ENCODE data around the gene SORL1. TPM values are rescaled to one million over a fixed set of nuclear protein-coding genes. Genes with fewer than 3 reads are reported as not detected.
"Not testable (repeated sequence)": the region's sequence is repeated elsewhere in the genome, so short reads cannot be mapped to it uniquely, and the experiment has no call there.

Gene SORL1
- total RNA-seq, 1 donor from 2014 or later = 38.3 TPM

DNA sequence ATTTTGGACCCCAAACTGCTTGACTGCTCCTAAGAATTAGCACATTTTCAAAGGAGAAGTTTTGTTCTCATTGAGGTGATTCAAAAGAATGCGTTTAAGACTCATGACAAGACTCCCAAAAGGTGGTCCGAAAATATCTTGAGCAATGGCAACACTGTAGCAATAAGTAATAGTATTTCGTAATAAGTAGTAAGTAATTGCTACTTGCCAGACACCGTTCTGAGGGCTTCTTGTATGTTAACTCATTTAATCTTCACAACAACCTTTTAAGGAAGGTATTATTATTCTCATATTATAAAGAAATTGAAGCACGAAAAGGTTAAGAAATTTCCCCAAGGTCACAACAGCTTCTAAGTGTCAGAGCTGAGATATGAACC lies 184.7 kb downstream of the SORL1 start:
- Histone ChIP-seq H3K27ac (no peak overlapping the region), H3K27me3 (no peaks in the 10 kb centered on the region), H3K4me3 (no peak overlapping the region), H3K4me1 (no peaks in the 10 kb centered on the region), H3K36me3 (no peaks in the 10 kb centered on the region), H3K9me3 (no peaks in the 10 kb centered on the region)
- intact Hi-C loops (cut with DNase I) = no loop called here
- TF ChIP-seq POLR2AphosphoS5 (IDR thresholded peaks at IDR 0.05; ENCODE audit: insufficient read depth in 1 of 2, low read depth in 1 of 2) = no peak
- no peak for TF ChIP-seq POLR2A (IDR thresholded peaks at IDR 0.05)
- TF ChIP-seq, protein P1, sequence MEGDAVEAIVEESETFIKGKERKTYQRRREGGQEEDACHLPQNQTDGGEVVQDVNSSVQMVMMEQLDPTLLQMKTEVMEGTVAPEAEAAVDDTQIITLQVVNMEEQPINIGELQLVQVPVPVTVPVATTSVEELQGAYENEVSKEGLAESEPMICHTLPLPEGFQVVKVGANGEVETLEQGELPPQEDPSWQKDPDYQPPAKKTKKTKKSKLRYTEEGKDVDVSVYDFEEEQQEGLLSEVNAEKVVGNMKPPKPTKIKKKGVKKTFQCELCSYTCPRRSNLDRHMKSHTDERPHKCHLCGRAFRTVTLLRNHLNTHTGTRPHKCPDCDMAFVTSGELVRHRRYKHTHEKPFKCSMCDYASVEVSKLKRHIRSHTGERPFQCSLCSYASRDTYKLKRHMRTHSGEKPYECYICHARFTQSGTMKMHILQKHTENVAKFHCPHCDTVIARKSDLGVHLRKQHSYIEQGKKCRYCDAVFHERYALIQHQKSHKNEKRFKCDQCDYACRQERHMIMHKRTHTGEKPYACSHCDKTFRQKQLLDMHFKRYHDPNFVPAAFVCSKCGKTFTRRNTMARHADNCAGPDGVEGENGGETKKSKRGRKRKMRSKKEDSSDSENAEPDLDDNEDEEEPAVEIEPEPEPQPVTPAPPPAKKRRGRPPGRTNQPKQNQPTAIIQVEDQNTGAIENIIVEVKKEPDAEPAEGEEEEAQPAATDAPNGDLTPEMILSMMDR (IDR thresholded peaks at IDR 0.05) = no peak
- DNase-seq (ENCODE audit: extremely low spot score in 2 of 2) = no peak

DNA sequence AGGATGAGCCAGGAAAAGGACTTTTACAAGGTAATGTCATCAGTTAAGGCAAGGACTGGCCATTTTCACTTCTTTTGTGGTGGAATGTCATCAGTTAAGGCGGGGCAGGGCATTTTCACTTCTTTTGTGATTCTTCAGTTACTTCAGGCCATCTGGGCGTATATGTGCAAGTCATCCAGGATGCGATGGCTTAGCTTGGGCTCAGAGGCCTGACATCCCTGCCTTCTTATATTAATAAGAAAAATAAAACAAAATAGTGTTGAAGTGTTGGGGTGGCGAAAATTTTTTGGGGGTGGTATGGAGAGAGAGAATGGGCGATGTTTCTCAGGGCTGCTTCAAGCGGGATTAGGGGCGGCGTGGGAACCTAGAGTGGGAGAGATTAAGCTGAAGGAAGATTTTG lies 185.5 kb downstream of the SORL1 start:
- intact Hi-C loops (cut with DNase I); DNase-seq (ENCODE audit: extremely low spot score in 2 of 2); H3K27ac ChIP-seq; H3K9me3 ChIP-seq; H3K27me3 ChIP-seq; H3K4me1 ChIP-seq; H3K36me3 ChIP-seq; H3K4me3 ChIP-seq: not testable (repeated sequence)

DNA sequence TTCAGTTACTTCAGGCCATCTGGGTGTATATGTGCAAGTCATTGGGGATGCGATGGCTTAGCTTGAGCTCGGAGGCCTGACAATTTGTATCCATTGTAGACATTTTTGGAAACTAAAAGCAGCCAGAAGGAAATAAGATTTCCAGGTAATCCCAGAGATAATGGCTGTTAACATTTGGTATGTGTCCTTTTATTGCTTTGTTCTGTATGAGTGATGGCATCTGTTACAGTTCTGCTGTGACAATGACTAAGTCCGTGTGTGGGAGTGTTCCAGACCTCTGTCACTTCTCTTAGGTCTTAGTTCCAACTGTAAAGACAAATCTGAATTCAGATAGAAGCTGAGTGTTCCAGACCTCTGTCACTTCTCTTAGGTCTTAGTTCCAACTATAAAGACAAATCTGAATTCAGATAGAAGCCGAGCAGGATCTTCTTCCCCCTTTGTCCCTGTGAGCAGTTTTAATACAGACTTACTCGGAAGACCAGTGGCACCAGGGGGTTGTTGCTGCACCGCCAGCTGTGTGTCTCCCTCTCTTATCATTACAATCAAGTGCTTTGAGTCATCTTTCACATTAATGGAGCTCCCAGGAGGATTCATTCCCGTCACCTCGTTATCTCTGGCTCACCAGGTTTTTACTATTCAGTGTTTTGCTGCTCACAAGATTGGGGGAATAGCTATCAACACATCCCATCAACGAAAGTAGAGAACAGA lies 191.5 kb downstream of the SORL1 start:
- Histone ChIP-seq H3K9me3 (no peaks in the 10 kb centered on the region), H3K27ac (no peak overlapping the region), H3K27me3 (no peaks in the 10 kb centered on the region), H3K4me3 (no peak overlapping the region), H3K36me3 (no peaks in the 10 kb centered on the region), H3K4me1 (no peaks in the 10 kb centered on the region)
- intact Hi-C loops (cut with DNase I) = no loop called here
- TF ChIP-seq, protein P1 (IDR thresholded peaks at IDR 0.05) = no peak
- TF ChIP-seq POLR2AphosphoS5 (IDR thresholded peaks at IDR 0.05; ENCODE audit: insufficient read depth in 1 of 2, low read depth in 1 of 2) (no peak), POLR2A (IDR thresholded peaks at IDR 0.05) (no peak)
- no peak for DNase-seq (ENCODE audit: extremely low spot score in 2 of 2)

DNA sequence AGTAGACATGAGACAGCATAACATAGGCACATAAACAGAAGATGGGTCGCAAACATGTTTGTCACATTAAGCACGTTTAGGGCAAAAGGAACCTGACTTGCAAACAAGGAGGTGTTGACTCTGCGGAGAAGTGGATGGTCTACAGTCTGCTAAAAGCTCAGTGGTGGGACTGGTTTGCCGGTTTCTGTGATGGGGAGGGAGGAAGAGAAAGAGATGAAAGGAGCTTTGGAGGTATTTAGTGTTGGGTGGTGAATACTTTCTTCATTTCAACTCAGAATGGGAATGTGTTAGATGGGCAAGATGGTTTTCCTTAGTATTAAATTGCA lies 192.0 kb downstream of the SORL1 start:
- intact Hi-C loops (cut with DNase I) = no loop called here
- no peaks in the 10 kb centered on the region for H3K27me3 ChIP-seq

DNA sequence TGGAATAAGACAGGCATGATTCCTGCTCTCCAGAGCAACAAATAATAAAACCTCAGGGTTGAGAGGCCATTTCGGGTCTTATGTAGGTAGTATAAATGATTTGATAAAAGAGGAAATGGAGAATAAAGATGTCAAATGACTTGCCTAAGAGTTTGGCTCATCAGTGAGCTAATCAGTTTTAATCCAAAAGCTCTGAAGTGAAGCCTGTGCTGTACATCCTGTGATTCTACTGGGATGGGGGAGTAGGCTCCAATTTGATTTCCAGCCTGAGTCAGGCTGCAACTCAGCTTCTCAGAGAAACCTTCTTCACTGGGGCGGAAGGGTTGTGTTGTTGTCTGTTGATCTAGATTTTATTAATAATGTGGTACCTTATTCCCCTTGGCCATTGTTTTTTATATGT lies 192.9 kb downstream of the SORL1 start:
- no peak for DNase-seq (ENCODE audit: extremely low spot score in 2 of 2)
- TF ChIP-seq, protein P1 (IDR thresholded peaks at IDR 0.05) = no peak
- no peak for TF ChIP-seq POLR2AphosphoS5 (IDR thresholded peaks at IDR 0.05; ENCODE audit: insufficient read depth in 1 of 2, low read depth in 1 of 2)
- no peak for TF ChIP-seq POLR2A (IDR thresholded peaks at IDR 0.05)
- Histone ChIP-seq H3K4me3 (no peak overlapping the region), H3K27me3 (no peaks in the 10 kb centered on the region), H3K9me3 (no peaks in the 10 kb centered on the region), H3K36me3 (no peaks in the 10 kb centered on the region), H3K27ac (no peak overlapping the region), H3K4me1 (no peaks in the 10 kb centered on the region)
- intact Hi-C loops (cut with DNase I) = no loop called here

More for the DNA sequence above, 192.0 kb downstream of the SORL1 start:
- Histone ChIP-seq H3K4me3 (no peak overlapping the region), H3K9me3 (no peaks in the 10 kb centered on the region), H3K27ac (no peak overlapping the region), H3K36me3 (no peaks in the 10 kb centered on the region), H3K4me1 (no peaks in the 10 kb centered on the region)
- DNase-seq (ENCODE audit: extremely low spot score in 2 of 2) = no peak
- TF ChIP-seq POLR2A (IDR thresholded peaks at IDR 0.05) (no peak), POLR2AphosphoS5 (IDR thresholded peaks at IDR 0.05; ENCODE audit: insufficient read depth in 1 of 2, low read depth in 1 of 2) (no peak)
- TF ChIP-seq, protein P1 (IDR thresholded peaks at IDR 0.05) = no peak
